OCI-LY3 (cell line): ENCODE results near the gene CASZ1.

ENCODE experiments used
- CTCF ChIP-seq: fragments of 200-600, 300-600 bp; sonication (generic); IDR thresholded peaks from 2 replicates; pipeline ENCODE4 v1.5.1; 2014; ENCODE audit warnings: antibody characterized with exemption, low read length, low read depth
- EZH2phosphoT487 ChIP-seq: fragments of 200-600 bp; shearing (Covaris generic); IDR thresholded peaks from 2 replicates; pipeline ENCODE4 v1.6.1; 2018; ENCODE audit warnings: antibody characterized with exemption, mixed run types, low read depth

GRCh38 chr1:10829067-10829818 is 32.8 kb upstream of the CASZ1 start:
- no peak for TF ChIP-seq CTCF
- no peak for TF ChIP-seq EZH2phosphoT487
